Stimulated activated CD8-positive, alpha-beta memory T cell treated with anti-CD3 and anti-CD28 coated beads, Interleukin-15, amount 100 ng/mL, for 48 hours (primary cell): ENCODE measurements around the gene DDX4.

ENCODE experiments used
- DNase-seq, 2 donors: peaks; one replicate each; pipeline ENCODE4 v3.0.0-alpha.2; 2020; ENCODE audit warnings: low read depth in 2 of 2

DDX4 gene

DNA sequence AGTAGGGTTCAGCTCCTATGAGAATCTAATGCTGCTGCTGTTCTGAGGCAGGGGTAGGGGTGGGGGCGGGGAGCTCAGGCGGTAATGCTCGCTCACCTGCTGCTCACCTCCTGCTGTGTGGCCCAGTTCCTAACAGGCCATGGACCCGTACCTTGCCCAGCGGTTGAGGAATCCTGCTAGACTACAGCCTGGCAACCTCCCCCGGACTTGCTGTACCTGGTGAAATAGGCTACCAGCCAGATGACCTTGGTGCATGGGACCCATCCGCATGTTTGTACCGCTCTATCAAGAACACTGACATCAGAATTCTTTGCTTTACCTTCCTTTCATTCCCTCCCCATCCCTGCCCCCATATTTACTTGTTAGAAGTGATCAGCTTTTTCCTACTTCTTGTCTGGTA, 128.6 kb downstream of the DDX4 start:
- DNase-seq, result no peak
